Stimulated activated CD4-positive, alpha-beta T cell treated with anti-CD3 and anti-CD28 coated beads, TNF-alpha, amount 100 ng/mL, for 48 hours (primary cell): Measurements from ENCODE around the gene PLA2G2F.
A peak's percentile ranks its signal among the peaks of the same experiment; 100 is the strongest.

Source experiments
- DNase-seq, 3 donors: peaks; one replicate each; pipeline ENCODE4 v3.0.0-alpha.2; 2020; ENCODE audit warnings: low read depth in 3 of 3

PLA2G2F gene

GRCh38 chr1:20142001-20142710 lies 3.0 kb downstream of the PLA2G2F start:
- no peak for DNase-seq

- DNase-seq, result no peak
These were observed 4.2 kb downstream of the PLA2G2F start for GRCh38 chr1:20143318-20143717.

GRCh38 chr1:20143734-20144565 lies 4.8 kb downstream of the PLA2G2F start:
- no peak for DNase-seq

GRCh38 chr1:20147846-20148570 lies 8.9 kb downstream of the PLA2G2F start:
- no peak for DNase-seq

GRCh38 chr1:20148571-20149500 lies 9.7 kb downstream of the PLA2G2F start:
- no peak for DNase-seq

GRCh38 chr1:20149601-20150325 lies 10.6 kb downstream of the PLA2G2F start:
- no peak for DNase-seq

- no peak for DNase-seq
These were observed 11.2 kb downstream of the PLA2G2F start for GRCh38 chr1:20150326-20150705.

- DNase-seq, result no peak
These were observed 11.8 kb downstream of the PLA2G2F start for GRCh38 chr1:20150969-20151368.

- DNase-seq, result peak; percentile 51 to 72 (median 66)
These were observed 12.9 kb downstream of the PLA2G2F start for GRCh38 chr1:20151906-20152598.

- no peak for DNase-seq
These were observed 13.4 kb downstream of the PLA2G2F start for GRCh38 chr1:20152599-20152930.

GRCh38 chr1:20153000-20153418 lies 13.9 kb downstream of the PLA2G2F start:
- no peak for DNase-seq

- DNase-seq, result no peak
These were observed 15.2 kb downstream of the PLA2G2F start for GRCh38 chr1:20154301-20154831.

- no peak for DNase-seq
These were observed 19.4 kb downstream of the PLA2G2F start for GRCh38 chr1:20158358-20159070.

GRCh38 chr1:20160034-20160433 lies 20.9 kb downstream of the PLA2G2F start:
- no peak for DNase-seq

GRCh38 chr1:20164694-20165202 lies 25.6 kb downstream of the PLA2G2F start:
- DNase-seq, result no peak

GRCh38 chr1:20165522-20165951 lies 26.4 kb downstream of the PLA2G2F start:
- no peak for DNase-seq

GRCh38 chr1:20166051-20166450 lies 26.9 kb downstream of the PLA2G2F start:
- no peak for DNase-seq

GRCh38 chr1:20167126-20167525 lies 28.0 kb downstream of the PLA2G2F start:
- DNase-seq, result no peak
